ENCODE data around the gene SEMA7A.
"Not testable (repeated sequence)": the region's sequence is repeated elsewhere in the genome, so short reads cannot be mapped to it uniquely, and the experiment has no call there.

SEMA7A gene

GRCh38 chr15:74433592-74434262 is at the start of gene SEMA7A:
Gene SEMA7A (minus strand): TSS chr15:74433958. CDS start chr15:74433918, 40 bp downstream.
- Histone ChIP-seq H4K20me1 (ENCODE audit: low read depth, low read length) (no peaks in the 10 kb centered on the region), H3K9ac (ENCODE audit: low read length) (peak within 1 kb of the TSS; percentile 37), H2AFZ (ENCODE audit: low read depth, low read length, severe bottlenecking) (peak within 1 kb of the TSS; percentile 63), H3K27me3 (ENCODE audit: low read length) (no peaks in the 10 kb centered on the region), H3K79me2 (ENCODE audit: insufficient read depth, low read length) (no peaks in the 10 kb centered on the region), H3K4me3 (ENCODE audit: insufficient read depth, low read length, poor library complexity, severe bottlenecking) (peak within 1 kb of the TSS; percentile 60), H3K27ac (ENCODE audit: low read depth, low read length) (no peak within 1 kb of the TSS), H3K9me3 (ENCODE audit: insufficient read depth, low read length) (no peaks in the 10 kb centered on the region), H3K36me3 (ENCODE audit: low read length) (no peaks in the 10 kb centered on the region), H3K4me2 (ENCODE audit: low read depth, low read length, poor library complexity, severe bottlenecking) (peak within 1 kb of the TSS; percentile 76), H3K9me2 (replicated peaks; ENCODE audit: insufficient read depth, low read length) (no peaks in the 10 kb centered on the region), H3F3A (ENCODE audit: insufficient read depth) (no peaks in the 10 kb centered on the region)
- TF ChIP-seq CTCF (IDR thresholded peaks at IDR 0.05; ENCODE audit: insufficient read depth, low read length, poor library complexity, severe bottlenecking) (no peak), EZH2phosphoT487 (conservative IDR thresholded peaks at IDR 0.05; ENCODE audit: low read length) (0 out of 2 replicates have a peak, but pooled peaks have one; percentile 22)

GRCh38 chr15:74482661-74483060 is 48.9 kb upstream of the SEMA7A start:
- Histone ChIP-seq H3K4me2 (ENCODE audit: low read depth, low read length, poor library complexity, severe bottlenecking) (no peak overlapping the region), H3K9ac (ENCODE audit: low read length) (no peak overlapping the region)

GRCh38 chr15:74480364-74480763 is 46.6 kb upstream of the SEMA7A start:
- H2AFZ ChIP-seq (ENCODE audit: low read depth, low read length, severe bottlenecking); H3K9me3 ChIP-seq (ENCODE audit: insufficient read depth, low read length); H3F3A ChIP-seq (ENCODE audit: insufficient read depth); H3K36me3 ChIP-seq (ENCODE audit: low read length); H3K4me2 ChIP-seq (ENCODE audit: low read depth, low read length, poor library complexity, severe bottlenecking); H3K4me3 ChIP-seq (ENCODE audit: insufficient read depth, low read length, poor library complexity, severe bottlenecking); H3K9ac ChIP-seq (ENCODE audit: low read length); H3K9me2 ChIP-seq (replicated peaks; ENCODE audit: insufficient read depth, low read length); H3K27me3 ChIP-seq (ENCODE audit: low read length); H3K79me2 ChIP-seq (ENCODE audit: insufficient read depth, low read length); H3K27ac ChIP-seq (ENCODE audit: low read depth, low read length); H4K20me1 ChIP-seq (ENCODE audit: low read depth, low read length): not testable (repeated sequence)

More at GRCh38 chr15:74482661-74483060, 48.9 kb upstream of the SEMA7A start:
- Histone ChIP-seq H3F3A (ENCODE audit: insufficient read depth) (no peaks in the 10 kb centered on the region; the same call in 1 of the 2 replicates), H3K27me3 (ENCODE audit: low read length) (no peaks in the 10 kb centered on the region), H3K4me3 (ENCODE audit: insufficient read depth, low read length, poor library complexity, severe bottlenecking) (no peak overlapping the region), H3K27ac (ENCODE audit: low read depth, low read length) (no peak overlapping the region), H3K79me2 (ENCODE audit: insufficient read depth, low read length) (no peaks in the 10 kb centered on the region), H4K20me1 (ENCODE audit: low read depth, low read length) (no peaks in the 10 kb centered on the region), H3K9me2 (replicated peaks; ENCODE audit: insufficient read depth, low read length) (no peaks in the 10 kb centered on the region), H2AFZ (ENCODE audit: low read depth, low read length, severe bottlenecking) (no peak overlapping the region), H3K36me3 (ENCODE audit: low read length) (no peaks in the 10 kb centered on the region), H3K9me3 (ENCODE audit: insufficient read depth, low read length) (no peaks in the 10 kb centered on the region)
- TF ChIP-seq EZH2phosphoT487 (conservative IDR thresholded peaks at IDR 0.05; ENCODE audit: low read length) (no peak), CTCF (IDR thresholded peaks at IDR 0.05; ENCODE audit: insufficient read depth, low read length, poor library complexity, severe bottlenecking) (no peak)

GRCh38 chr15:74471621-74472020 is 37.9 kb upstream of the SEMA7A start:
- H3K4me2 ChIP-seq (ENCODE audit: low read depth, low read length, poor library complexity, severe bottlenecking); H3K36me3 ChIP-seq (ENCODE audit: low read length); H3K4me3 ChIP-seq (ENCODE audit: insufficient read depth, low read length, poor library complexity, severe bottlenecking); H4K20me1 ChIP-seq (ENCODE audit: low read depth, low read length); H3F3A ChIP-seq (ENCODE audit: insufficient read depth); H3K9ac ChIP-seq (ENCODE audit: low read length); H3K9me2 ChIP-seq (replicated peaks; ENCODE audit: insufficient read depth, low read length); H3K27me3 ChIP-seq (ENCODE audit: low read length); H3K27ac ChIP-seq (ENCODE audit: low read depth, low read length); H3K9me3 ChIP-seq (ENCODE audit: insufficient read depth, low read length); H3K79me2 ChIP-seq (ENCODE audit: insufficient read depth, low read length); H2AFZ ChIP-seq (ENCODE audit: low read depth, low read length, severe bottlenecking): not testable (repeated sequence)
